Gastroesophageal sphincter (tissue), 4 donors: ENCODE data around the gene ARCN1. TPM values are rescaled to one million over a fixed set of nuclear protein-coding genes. Genes with fewer than 3 reads are reported as not detected.
"Not testable (repeated sequence)": the region's sequence is repeated elsewhere in the genome, so short reads cannot be mapped to it uniquely, and the experiment has no call there.

Experiments
- ATAC-seq: fragments of 150-250 bp; one replicate; pipeline ENCODE4 v1.9.1; 2016; ENCODE audit warnings: mild to moderate bottlenecking, moderate library complexity
- H3K27ac ChIP-seq, 4 donors: fragments of 200-600 bp; sonication (generic) in 3 of 4; 1 replicate in 3 of 4; 2 replicates in 1 of 4; pipeline ENCODE4 v1.5.1; 2016 to 2019
- H3K27me3 ChIP-seq: fragments of 200-600 bp; sonication (generic); one replicate; pipeline ENCODE4 v1.5.1; 2019
- H3K36me3 ChIP-seq, 2 donors: fragments of 200-600 bp; sonication (generic); one replicate each; pipeline ENCODE4 v1.5.1; 2019; ENCODE audit warnings: control low read depth in 1 of 2
- H3K4me1 ChIP-seq, 3 donors: fragments of 200-600 bp; sonication (generic); 1 replicate in 2 of 3; 2 replicates in 1 of 3; pipeline ENCODE4 v1.5.1; 2016 to 2019; ENCODE audit warnings: control low read depth in 2 of 3
- H3K4me3 ChIP-seq, 2 donors: fragments of 200-600 bp; sonication (generic); one replicate each; pipeline ENCODE4 v1.5.1; 2019; ENCODE audit warnings: mild to moderate bottlenecking in 1 of 2, moderate library complexity in 1 of 2
- H3K9me3 ChIP-seq, 3 donors: fragments of 200-600 bp; sonication (generic); one replicate each; pipeline ENCODE4 v1.5.1; 2017 to 2019; ENCODE audit warnings: control low read depth in 2 of 3
- EP300 ChIP-seq: sonication (generic); formaldehyde crosslinking; IDR thresholded peaks from one replicate; pipeline ENCODE4 v1.6.1; 2017; ENCODE audit warnings: antibody characterized with exemption, mild to moderate bottlenecking
- POLR2A ChIP-seq, 2 donors: fragments of 450-650 bp; IDR thresholded peaks; one replicate each; pipeline ENCODE4 v1.6.1; 2017; ENCODE audit warnings: antibody characterized with exemption in 2 of 2, mild to moderate bottlenecking in 2 of 2, moderate library complexity in 1 of 2
- POLR2AphosphoS5 ChIP-seq: sonication (generic); formaldehyde crosslinking; IDR thresholded peaks from one replicate; pipeline ENCODE4 v1.6.1; 2017; ENCODE audit warnings: antibody characterized with exemption
- WGBS, 2 donors: methylation state at CpG; one replicate each; pipeline ENCODE4 v1.1.5; 2018; ENCODE audit warnings: low coverage in 1 of 2; 5-methylcytosine and 5-hydroxymethylcytosine counted together
- total RNA-seq, 4 donors: library from RNA; depleted of rRNA; stranded (reverse); fragments of >200 nt; gene quantifications; one replicate each; pipeline ENCODE4 v1.1.0, GENCODE V29; 2016
- TF ChIP-seq, protein P1 (sequence below), 4 experiments: fragments of 200-600 bp in 2 of 4; fragments of 450-650 bp in 2 of 4; sonication (generic) in 1 of 4; IDR thresholded peaks; one replicate each; pipeline ENCODE4 v1.5.1; 2017 to 2019; ENCODE audit warnings: antibody characterized with exemption in 4 of 4, mild to moderate bottlenecking in 2 of 4, moderate library complexity in 2 of 4

ARCN1 gene
- total RNA-seq, 4 donors from 2014 or later, result 84.9 to 141 (median 128) TPM

DNA sequence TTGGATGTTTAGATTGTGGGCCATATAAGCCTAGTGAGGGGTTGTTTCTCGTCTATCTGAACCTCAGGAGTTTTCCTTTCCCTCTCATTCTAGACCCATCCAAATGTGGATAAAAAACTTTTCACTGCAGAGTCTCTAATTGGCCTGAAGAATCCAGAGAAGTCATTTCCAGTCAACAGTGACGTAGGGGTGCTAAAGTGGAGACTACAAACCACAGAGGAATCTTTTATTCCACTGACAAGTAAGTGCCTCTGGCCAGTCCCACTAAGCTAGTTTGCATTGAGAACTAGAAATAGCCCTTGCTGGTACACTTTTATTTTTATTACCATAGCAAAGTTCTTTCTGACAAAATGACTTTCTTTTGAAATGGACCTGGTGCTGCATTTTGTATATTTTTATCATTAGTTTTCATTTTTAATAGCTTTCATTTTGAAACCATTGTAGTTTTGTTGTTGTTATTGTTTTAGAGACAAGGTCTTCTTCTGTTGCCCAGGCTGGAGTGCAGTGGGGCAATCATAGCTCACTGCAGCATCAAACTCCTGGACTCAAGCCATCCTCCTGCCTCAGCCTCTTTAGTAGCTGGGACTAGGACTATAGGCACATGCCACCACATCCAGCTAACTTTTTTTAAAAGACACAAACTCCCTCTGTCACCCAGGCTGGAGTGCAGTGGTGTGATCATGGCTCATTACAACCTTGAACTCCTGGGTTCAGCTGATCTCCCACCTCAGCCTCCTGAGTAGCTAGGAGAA lies 20.6 kb downstream of the ARCN1 start:
- peak; percentile 56 for ATAC-seq
- no peaks in the 10 kb centered on the region for H3K27me3 ChIP-seq
- peaks cover 10 to 99% of the 10 kb centered on the region in 2 donors for H3K36me3 ChIP-seq
- peak overlapping the region in 3 of 4 donors; percentile 43 to 67 (median 62) for H3K27ac ChIP-seq
- H3K4me1 ChIP-seq, result peaks cover 0 to 49% (median 0%) of the 10 kb centered on the region in 3 donors
- TF ChIP-seq POLR2AphosphoS5 (peak; percentile 51), POLR2A (IDR thresholded peaks at IDR 0.05) (no peak), EP300 (no peak)
- TF ChIP-seq, protein P1, sequence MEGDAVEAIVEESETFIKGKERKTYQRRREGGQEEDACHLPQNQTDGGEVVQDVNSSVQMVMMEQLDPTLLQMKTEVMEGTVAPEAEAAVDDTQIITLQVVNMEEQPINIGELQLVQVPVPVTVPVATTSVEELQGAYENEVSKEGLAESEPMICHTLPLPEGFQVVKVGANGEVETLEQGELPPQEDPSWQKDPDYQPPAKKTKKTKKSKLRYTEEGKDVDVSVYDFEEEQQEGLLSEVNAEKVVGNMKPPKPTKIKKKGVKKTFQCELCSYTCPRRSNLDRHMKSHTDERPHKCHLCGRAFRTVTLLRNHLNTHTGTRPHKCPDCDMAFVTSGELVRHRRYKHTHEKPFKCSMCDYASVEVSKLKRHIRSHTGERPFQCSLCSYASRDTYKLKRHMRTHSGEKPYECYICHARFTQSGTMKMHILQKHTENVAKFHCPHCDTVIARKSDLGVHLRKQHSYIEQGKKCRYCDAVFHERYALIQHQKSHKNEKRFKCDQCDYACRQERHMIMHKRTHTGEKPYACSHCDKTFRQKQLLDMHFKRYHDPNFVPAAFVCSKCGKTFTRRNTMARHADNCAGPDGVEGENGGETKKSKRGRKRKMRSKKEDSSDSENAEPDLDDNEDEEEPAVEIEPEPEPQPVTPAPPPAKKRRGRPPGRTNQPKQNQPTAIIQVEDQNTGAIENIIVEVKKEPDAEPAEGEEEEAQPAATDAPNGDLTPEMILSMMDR (IDR thresholded peaks at IDR 0.05), result no peak
- 32 to 63% methylated on average over 2 of the region's 2 CpGs for WGBS, 2 donors
- H3K4me3 ChIP-seq, result no peak overlapping the region
- H3K9me3 ChIP-seq, result no peaks in the 10 kb centered on the region

DNA sequence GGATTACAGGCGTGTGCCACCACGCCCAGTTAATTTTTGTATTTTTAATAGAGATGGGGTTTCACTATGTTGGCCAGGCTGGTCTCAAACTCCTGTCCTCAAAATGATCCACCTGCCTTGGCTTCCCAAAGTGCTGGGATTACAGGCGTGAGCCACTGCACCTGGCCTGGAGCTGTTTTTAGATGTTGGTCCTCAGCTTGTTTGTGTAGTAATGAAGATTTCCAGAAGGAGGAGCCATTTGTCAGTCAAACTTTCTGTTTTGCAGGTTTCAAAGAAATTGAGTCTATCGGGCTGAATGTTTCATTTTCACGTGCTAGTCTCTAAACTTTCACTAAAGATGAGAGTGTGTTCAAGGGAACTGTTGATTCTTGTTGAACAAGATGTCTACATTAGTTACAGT lies 22.8 kb downstream of the ARCN1 start:
- WGBS, 2 donors, result 24 to 46% methylated on average over 5 of the region's 5 CpGs
- Histone ChIP-seq H3K4me1 (peaks cover 0 to 49% (median 0%) of the 10 kb centered on the region in 3 donors), H3K27ac (peak overlapping the region in 3 of 4 donors; percentile 26 to 67 (median 62)), H3K36me3 (peaks cover 10 to 99% of the 10 kb centered on the region in 2 donors)
- ATAC-seq, H3K9me3 ChIP-seq, H3K27me3 ChIP-seq, H3K4me3 ChIP-seq: not testable (repeated sequence)
- TF ChIP-seq, protein P1 (IDR thresholded peaks at IDR 0.05), result peak in 3 of 4 experiments; percentile 55 to 60 (median 59)

DNA sequence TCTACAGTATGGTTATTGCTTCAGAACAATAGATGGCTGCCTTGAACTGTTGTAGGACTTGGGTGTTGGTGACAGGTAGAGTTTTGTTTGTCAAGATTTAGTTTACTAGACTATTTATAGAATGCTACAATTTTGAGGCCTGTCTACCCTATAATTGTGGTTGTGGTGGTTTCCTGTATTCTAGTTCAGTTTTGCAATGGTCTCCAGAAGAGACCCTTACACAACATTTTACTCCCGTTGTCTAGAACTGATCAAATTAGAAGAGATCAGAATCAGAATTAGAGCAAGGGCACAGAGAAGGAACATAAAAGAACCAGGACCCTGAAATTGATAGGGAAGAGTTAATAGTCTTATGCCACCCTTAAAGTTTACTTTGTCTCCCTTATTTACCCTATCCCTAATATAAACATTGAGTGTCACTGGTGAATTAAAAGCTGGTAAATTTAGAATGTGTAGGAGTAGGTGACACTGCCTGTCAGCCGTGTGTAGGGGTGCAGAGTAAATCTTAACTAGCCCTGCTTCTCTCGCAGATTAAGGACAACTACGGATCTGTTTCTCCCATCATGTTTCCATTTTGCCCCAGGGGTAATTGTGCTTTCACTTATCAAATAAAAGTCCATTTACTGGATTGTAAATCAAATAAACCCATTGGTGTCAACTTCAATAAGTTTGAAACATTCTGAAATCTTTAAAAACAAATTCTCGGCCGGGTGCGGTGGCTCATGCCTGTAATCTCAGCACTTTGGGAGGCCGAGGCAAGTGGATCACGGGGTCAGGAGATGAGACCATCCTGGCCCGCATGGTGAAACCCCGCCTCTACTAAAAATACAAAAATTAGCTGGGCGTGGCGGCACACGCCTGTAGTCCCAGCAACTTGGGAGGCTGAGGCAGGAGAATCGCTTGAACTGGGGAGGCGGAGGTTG lies 24.3 kb downstream of the ARCN1 start:
- Histone ChIP-seq H3K36me3 (peaks cover 10 to 99% of the 10 kb centered on the region in 2 donors), H3K9me3 (no peaks in the 10 kb centered on the region), H3K4me1 (peaks cover 0 to 45% (median 0%) of the 10 kb centered on the region in 3 donors), H3K27ac (peak overlapping the region in 2 of 4 donors; percentile 28 to 62), H3K4me3 (no peak overlapping the region), H3K27me3 (no peaks in the 10 kb centered on the region)
- 51 to 77% methylated on average over 6 to 12 of the region's 16 CpGs for WGBS, 2 donors
- no peak for ATAC-seq
- TF ChIP-seq EP300 (no peak), POLR2A (IDR thresholded peaks at IDR 0.05) (no peak), POLR2AphosphoS5 (no peak)
- TF ChIP-seq, protein P1 (IDR thresholded peaks at IDR 0.05), result no peak

DNA sequence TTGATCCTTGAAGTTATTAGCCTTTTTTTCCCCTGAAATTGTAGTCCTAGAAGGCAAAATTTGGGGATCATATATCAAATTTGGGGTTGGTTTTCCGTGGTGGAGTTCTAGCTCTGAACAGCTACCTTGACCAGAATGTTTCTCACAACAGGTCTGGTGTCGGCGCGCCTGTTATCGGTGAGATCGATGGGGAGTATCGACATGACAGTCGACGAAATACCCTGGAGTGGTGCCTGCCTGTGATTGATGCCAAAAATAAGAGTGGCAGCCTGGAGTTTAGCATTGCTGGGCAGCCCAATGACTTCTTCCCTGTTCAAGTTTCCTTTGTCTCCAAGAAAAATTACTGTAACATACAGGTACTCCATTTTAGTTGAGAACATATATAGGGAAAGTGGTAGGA lies 25.3 kb downstream of the ARCN1 start:
- ATAC-seq, result no peak
- no peak overlapping the region for H3K4me3 ChIP-seq
- H3K36me3 ChIP-seq, result peaks cover 10 to 99% of the 10 kb centered on the region in 2 donors
- no peaks in the 10 kb centered on the region for H3K9me3 ChIP-seq
- H3K4me1 ChIP-seq, result peaks cover 0 to 43% (median 0%) of the 10 kb centered on the region in 3 donors
- WGBS, 2 donors, result 73 to 88% methylated on average over 2 to 7 of the region's 9 CpGs
- no peaks in the 10 kb centered on the region for H3K27me3 ChIP-seq
- H3K27ac ChIP-seq, result no peak overlapping the region
- TF ChIP-seq, protein P1 (IDR thresholded peaks at IDR 0.05), result no peak
- TF ChIP-seq POLR2A (IDR thresholded peaks at IDR 0.05) (no peak), POLR2AphosphoS5 (no peak), EP300 (no peak)
